HepG2 (cell line): ENCODE measurements around the gene SRCIN1. TPM values are rescaled to one million over a fixed set of nuclear protein-coding genes. Genes with fewer than 3 reads are reported as not detected.

Experiments
- AFF4 ChIP-seq: sonication (generic); formaldehyde crosslinking; IDR thresholded peaks from 2 replicates; pipeline ENCODE4 v1.4.0; 2020; ENCODE audit warnings: missing genetic modification reagents
- ARHGAP35 ChIP-seq: sonication (generic); formaldehyde crosslinking; IDR thresholded peaks from 2 replicates; pipeline ENCODE4 v1.9.0; 2022; ENCODE audit warnings: mild to moderate bottlenecking, inconsistent platforms, moderate library complexity, missing genetic modification reagents, borderline replicate concordance
- ETV5 ChIP-seq: IDR thresholded peaks from 2 replicates; pipeline ENCODE4 v1.6.1; 2018; ENCODE audit warnings: missing biosample characterization, missing genetic modification reagents, inconsistent platforms, borderline replicate concordance
- FOXC1 ChIP-seq: sonication (generic); formaldehyde crosslinking; IDR thresholded peaks from 2 replicates; pipeline ENCODE4 v1.8.0; 2022; ENCODE audit warnings: mild to moderate bottlenecking, missing genetic modification reagents, borderline replicate concordance
- HDAC2 ChIP-seq: sonication (generic); formaldehyde crosslinking; IDR thresholded peaks from 2 replicates; pipeline ENCODE4 v1.4.0; 2020; ENCODE audit warnings: missing genetic modification reagents
- HOXD1 ChIP-seq: sonication (generic); formaldehyde crosslinking; IDR thresholded peaks from 2 replicates; pipeline ENCODE4 v1.5.0; 2020; ENCODE audit warnings: missing genetic modification reagents
- MED13 ChIP-seq: sonication (generic); formaldehyde crosslinking; IDR thresholded peaks from 2 replicates; pipeline ENCODE4 v1.5.0; 2020; ENCODE audit warnings: missing genetic modification reagents
- MEF2D ChIP-seq: sonication (generic); formaldehyde crosslinking; IDR thresholded peaks from 2 replicates; pipeline ENCODE4 v1.5.1; 2020; ENCODE audit warnings: mild to moderate bottlenecking, missing genetic modification reagents
- MIER3 ChIP-seq: IDR thresholded peaks from 2 replicates; pipeline ENCODE4 v1.6.1; 2016; ENCODE audit warnings: missing compliant biosample characterization, borderline replicate concordance
- NKX3-1 ChIP-seq: sonication (generic); formaldehyde crosslinking; IDR thresholded peaks from 2 replicates; pipeline ENCODE4 v1.5.0; 2020; ENCODE audit warnings: missing genetic modification reagents
- PBX3 ChIP-seq: sonication (generic); formaldehyde crosslinking; IDR thresholded peaks from 2 replicates; pipeline ENCODE4 v1.8.1; 2023; ENCODE audit warnings: missing genetic modification reagents, inconsistent platforms, borderline replicate concordance
- SATB2 ChIP-seq: sonication (generic); formaldehyde crosslinking; IDR thresholded peaks from 2 replicates; pipeline ENCODE4 v1.5.0; 2020; ENCODE audit warnings: missing genetic modification reagents
- SMC3 ChIP-seq: IDR thresholded peaks from 2 replicates; pipeline ENCODE4 v1.6.1; 2011; ENCODE audit warnings: low read length, improper control_type of control experiment
- TBP ChIP-seq: sonication (generic); formaldehyde crosslinking; IDR thresholded peaks from 2 replicates; pipeline ENCODE4 v1.5.0; 2020; ENCODE audit warnings: missing genetic modification reagents
- ZNF234 ChIP-seq: sonication (generic); formaldehyde crosslinking; conservative IDR thresholded peaks from 2 replicates; pipeline ENCODE4 v1.5.1; 2020; ENCODE audit warnings: mild to moderate bottlenecking, missing genetic modification reagents
- ZNF264 ChIP-seq: sonication (generic); formaldehyde crosslinking; IDR thresholded peaks from 2 replicates; pipeline ENCODE4 v1.4.0; 2020; ENCODE audit warnings: missing genetic modification reagents
- ZNF276 ChIP-seq: sonication (generic); formaldehyde crosslinking; IDR thresholded peaks from 2 replicates; pipeline ENCODE4 v1.4.0; 2020; ENCODE audit warnings: mild to moderate bottlenecking, low read depth, missing genetic modification reagents
- ZNF562 ChIP-seq: sonication (generic); formaldehyde crosslinking; IDR thresholded peaks from 2 replicates; pipeline ENCODE4 v1.8.0; 2022; ENCODE audit warnings: missing genetic modification reagents, borderline replicate concordance
- ZNF724P ChIP-seq: sonication (generic); formaldehyde crosslinking; IDR thresholded peaks from 2 replicates; pipeline ENCODE4 v1.8.0; 2022; ENCODE audit warnings: missing genetic modification reagents, borderline replicate concordance
- ZSCAN31 ChIP-seq: sonication (generic); formaldehyde crosslinking; IDR thresholded peaks from 2 replicates; pipeline ENCODE4 v1.5.0; 2020; ENCODE audit warnings: low read depth, mild to moderate bottlenecking, missing genetic modification reagents
- polyA plus RNA-seq, 8 experiments: library from polyadenylated mRNA; depleted of rRNA in 3 of 8; stranded (reverse) in 7 of 8; unstranded in 1 of 8; fragments of >200 nt; fragmentation: Illumina TruSeq in 4 of 8; extraction: Trizol in 4 of 8; gene quantifications; 2 replicates each; pipeline versions ENCODE4 v1.2.1 to v1.2.3, GENCODE V29; 2011 to 2016; ENCODE audit warnings: low read depth in 4 of 8, missing spikeins in 1 of 8, mixed read lengths in 1 of 8; ENCODE audit not compliant: insufficient read depth in 1 of 8
- total RNA-seq, 5 experiments: library from RNA; depleted of rRNA; stranded (reverse); fragments of >200 nt; fragmentation: Illumina TruSeq; extraction: Trizol; gene quantifications; 2 replicates each; pipeline ENCODE4 v1.2.3, GENCODE V29; 2016; ENCODE audit warnings: low read depth in 1 of 5
- TF ChIP-seq, protein P1 (sequence below): sonication (generic); formaldehyde crosslinking; IDR thresholded peaks from 2 replicates; pipeline ENCODE4 v1.9.0; 2021; ENCODE audit warnings: missing genetic modification reagents, mild to moderate bottlenecking, borderline replicate concordance

Gene SRCIN1
- total and polyA plus RNA-seq, 2 of the 13 experiments (the other 11 are each of a cell fraction or from before 2014, with no cell fraction given): 1.2 to 9.6 TPM

GRCh38 chr17:38601539-38602351 is 4.0 kb downstream of the SRCIN1 start (continued):
- TF ChIP-seq ZNF234 (no peak), MEF2D (CRISPR knock-in tag) (no peak), ETV5 (CRISPR knock-in tag) (no peak; the same call in 1 of the 2 replicates), ZNF562 (CRISPR knock-in tag) (no peak), ZNF724P (no peak), SATB2 (CRISPR knock-in tag) (no peak), PBX3 (no peak), MED13 (CRISPR knock-in tag) (no peak), HDAC2 (CRISPR knock-in tag) (0 out of 2 replicates have a peak, but pooled peaks have one; percentile 24), NKX3-1 (CRISPR knock-in tag) (no peak), TBP (CRISPR knock-in tag) (no peak), ZSCAN31 (no peak), MIER3 (no peak), AFF4 (CRISPR knock-in tag) (no peak), ZNF264 (no peak), ZNF276 (CRISPR knock-in tag) (no peak), SMC3 (no peak), ARHGAP35 (no peak), FOXC1 (CRISPR knock-in tag) (no peak), HOXD1 (CRISPR knock-in tag) (no peak)
- TF ChIP-seq, protein P1, sequence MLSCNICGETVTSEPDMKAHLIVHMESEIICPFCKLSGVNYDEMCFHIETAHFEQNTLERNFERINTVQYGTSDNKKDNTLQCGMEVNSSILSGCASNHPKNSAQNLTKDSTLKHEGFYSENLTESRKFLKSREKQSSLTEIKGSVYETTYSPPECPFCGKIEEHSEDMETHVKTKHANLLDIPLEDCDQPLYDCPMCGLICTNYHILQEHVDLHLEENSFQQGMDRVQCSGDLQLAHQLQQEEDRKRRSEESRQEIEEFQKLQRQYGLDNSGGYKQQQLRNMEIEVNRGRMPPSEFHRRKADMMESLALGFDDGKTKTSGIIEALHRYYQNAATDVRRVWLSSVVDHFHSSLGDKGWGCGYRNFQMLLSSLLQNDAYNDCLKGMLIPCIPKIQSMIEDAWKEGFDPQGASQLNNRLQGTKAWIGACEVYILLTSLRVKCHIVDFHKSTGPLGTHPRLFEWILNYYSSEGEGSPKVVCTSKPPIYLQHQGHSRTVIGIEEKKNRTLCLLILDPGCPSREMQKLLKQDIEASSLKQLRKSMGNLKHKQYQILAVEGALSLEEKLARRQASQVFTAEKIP (CRISPR knock-in tag): no peak
